DMS 273 treated with DMSO at 0.1 percent for 48 hours (cell line): ENCODE data around the gene NCR3LG1.

Experiments
- DNase-seq: peaks from one replicate; lab custom pipeline; 2025; lab: John Stamatoyannopoulos, UW

Gene NCR3LG1

DNA sequence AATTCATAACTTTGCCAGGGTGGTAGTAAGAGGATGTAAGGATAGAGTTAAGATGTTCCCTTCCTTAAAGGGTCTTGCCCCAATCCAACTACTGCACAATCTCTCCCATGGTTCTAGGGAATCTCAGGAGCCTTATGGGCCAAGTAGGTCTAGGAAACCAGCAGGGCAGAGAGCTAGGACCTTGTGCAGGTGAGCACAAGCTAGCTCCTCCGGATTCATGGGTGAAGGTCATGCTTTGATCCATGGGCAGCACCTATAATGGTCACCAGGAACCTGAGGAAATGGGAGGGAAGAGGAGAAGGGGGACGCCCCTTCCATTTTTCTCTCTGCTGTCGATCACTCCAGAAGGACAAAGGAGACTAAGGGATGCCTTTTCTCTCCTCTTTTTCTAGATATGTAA, 20.0 kb downstream of the NCR3LG1 start:
- no peak for DNase-seq

DNA sequence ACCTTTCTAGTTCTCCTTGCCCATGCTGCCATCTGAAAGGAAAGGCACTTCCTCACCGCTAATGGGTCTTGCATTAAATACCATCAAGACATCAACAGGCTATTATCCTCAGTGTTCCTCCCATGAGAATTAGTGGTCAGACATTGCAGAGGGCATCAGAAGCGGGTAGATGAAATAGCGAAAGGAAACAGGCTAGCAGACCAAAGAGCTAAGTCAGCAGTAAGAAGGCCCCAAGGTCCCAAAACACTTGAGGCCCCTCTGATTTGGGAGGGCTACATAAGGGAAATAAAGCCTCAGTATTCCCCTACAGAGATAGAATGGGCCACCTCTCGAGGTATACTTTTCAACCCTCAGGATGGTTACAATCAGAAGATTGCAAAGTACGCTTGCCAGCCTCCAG, 23.9 kb downstream of the NCR3LG1 start:
- no peak for DNase-seq

DNA sequence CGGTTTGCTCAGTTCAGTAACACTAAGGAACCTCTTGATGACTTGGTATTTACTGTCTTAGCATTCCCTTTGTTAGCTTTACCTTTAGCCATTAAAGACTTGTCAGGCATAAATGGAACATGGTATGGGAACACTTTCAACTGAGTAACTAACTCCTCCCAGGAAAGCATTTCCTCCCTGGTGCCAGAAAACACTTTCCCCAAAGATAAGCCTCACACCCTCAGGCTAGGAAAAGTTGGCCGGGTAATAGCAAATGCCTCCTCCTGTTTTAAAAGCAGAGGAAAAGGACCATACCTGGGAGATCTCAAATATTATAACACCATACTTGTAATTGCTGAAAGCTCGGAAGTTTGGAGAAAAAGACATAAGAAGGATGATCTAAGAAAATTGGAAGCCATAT, 24.9 kb downstream of the NCR3LG1 start:
- no peak for DNase-seq

DNA sequence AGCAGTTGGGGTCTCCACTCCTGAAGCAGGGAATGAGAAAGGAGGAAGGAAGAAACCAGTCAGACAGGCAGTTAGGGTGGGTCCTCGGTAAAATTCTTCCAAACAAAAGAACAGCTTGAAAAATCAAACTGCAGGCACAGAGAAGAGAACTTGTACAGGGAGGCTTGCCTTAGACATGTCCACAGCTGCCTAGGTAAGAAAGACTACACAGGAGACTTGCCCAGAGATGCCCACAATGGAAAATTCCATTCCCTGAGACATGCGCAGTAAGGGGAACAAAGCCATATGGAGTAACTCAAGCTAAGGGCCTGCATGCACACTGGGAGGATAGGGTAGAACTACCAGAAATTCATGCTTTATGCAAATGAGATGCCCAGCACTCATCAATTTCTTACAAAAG, 27.1 kb downstream of the NCR3LG1 start:
- no peak for DNase-seq

DNA sequence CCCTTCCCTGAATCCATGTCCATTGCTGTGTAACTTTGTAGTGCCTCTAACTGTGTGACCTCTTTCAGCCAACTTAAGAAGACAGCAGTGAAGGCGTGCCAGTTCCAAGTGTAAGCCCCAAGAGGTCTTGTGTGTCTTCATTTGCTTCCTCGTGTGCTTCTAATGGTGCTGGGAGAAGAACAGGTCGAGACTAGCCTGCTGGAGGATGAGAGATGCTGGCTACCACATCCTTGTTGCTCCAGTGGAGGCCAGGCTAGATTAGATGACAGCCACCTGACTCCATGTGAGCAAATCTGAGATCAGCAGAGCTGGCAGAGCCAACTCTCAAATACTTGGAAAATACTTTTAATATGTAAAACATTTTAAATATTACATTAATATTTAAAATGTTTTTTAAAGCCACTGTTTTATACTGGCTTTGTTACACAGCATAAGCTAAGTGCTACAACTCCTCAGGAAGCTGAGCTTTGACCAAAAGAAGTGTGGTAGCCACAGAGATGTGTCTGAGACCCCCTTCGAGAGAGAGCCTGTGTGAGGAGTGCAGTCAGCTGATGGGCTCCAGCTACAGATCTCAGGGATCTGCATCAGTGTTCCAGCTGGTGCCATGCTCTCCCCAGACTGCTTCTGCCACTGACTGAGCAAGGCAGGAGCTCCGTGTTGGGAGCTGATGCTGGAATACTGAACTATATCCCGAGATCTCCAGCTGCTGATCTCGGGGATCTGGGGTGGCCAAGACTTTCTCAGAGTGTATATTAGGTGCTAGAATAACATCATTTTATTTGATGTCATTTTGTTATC, 28.0 kb downstream of the NCR3LG1 start:
- DNase-seq, result no peak

DNA sequence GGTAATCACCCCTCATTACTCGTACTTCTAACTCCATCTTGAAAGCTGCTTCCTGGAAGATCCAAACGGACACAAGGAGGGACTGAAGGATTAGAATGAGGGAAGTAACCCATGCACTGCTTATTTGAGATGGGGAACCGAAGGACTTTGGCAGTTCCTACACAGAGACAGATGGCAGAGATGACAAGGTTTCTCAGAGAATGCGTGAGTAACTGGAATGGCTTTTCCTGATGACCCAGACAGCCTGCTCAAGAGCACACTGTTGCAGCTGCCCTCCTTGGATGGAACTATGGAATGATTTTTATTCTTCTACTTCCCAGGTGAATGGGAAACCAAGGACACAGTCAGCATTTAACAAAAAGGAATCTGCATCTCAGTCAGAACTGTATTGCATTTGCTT, 29.6 kb downstream of the NCR3LG1 start:
- DNase-seq, result no peak

DNA sequence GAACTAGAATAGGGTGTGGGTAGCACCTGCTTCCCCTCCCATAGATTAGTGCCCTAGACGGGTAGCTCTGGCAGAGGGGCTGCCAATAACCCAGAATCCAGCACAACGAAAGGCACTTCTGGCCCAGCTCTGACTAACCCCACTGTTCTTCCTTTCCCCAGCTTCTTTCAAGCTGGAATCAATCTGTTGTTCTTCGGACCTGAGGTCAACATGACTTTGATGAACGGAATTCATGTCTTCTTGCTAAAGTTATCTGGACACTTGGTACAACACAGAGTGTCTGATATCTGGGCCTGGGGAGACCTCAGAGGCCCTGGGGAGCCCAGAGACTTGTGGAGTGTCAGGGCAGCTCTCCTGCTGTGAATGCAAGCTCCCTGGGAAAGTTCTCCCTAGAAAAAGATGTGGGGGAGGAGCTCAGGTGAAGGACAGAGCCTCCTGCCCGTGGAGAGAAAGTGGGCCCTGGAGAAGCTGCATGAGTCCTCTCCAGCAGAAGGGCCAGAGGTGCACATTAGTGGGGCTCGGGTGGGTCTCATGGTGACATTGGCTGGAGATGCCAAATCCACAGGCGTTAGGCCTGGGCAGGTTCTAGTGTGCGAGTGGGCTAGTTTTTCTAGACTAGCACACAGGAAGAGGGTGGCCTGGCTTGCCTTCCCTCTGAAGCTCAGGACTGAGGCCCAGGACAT, 30.6 kb downstream of the NCR3LG1 start:
- DNase-seq, result no peak

DNA sequence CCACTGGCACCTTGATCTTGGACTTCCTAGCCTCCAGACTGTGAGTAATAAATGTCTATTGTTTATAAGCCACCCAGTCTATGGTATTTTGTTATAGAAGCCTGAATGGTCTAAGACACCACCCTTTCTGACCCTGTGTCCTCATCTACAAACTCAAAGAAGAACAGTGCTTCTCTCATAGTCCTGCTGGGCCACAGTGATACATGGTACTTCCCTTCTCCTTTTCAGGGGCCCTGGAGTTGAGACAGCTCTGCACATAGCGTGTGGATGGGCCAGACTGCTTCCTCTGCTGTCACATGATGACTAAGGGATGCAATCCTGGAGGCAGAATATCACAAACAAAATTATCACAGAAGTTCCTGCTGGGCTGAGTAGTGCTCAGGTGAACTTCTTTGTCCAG, 31.9 kb downstream of the NCR3LG1 start:
- DNase-seq, result no peak

DNA sequence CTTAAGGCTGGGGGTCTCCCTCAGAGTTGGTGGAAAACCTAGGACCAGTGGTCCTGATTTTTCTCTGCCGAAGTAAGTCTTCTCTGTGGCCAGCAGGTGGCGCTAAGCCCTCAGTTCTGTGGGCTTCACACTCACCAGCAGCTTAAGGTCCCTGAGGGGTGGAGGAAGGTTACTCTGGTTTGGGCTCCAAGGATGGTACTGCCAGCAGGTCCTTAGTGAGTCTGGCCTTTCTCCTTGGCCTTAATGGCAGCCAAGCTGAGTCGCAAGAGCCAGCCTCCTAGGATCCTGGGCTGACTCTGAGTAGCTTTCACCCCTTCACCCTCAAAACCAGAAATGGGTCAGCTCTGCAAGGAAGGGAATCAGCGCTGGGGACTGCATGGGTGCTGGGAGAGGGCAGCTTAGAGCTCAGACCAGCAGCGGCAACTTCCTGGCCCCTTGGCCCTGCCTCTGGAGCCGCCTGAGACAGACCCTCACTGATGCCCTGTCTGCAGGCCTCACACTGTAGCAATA, 32.5 kb downstream of the NCR3LG1 start:
- DNase-seq, result peak; percentile 38

DNA sequence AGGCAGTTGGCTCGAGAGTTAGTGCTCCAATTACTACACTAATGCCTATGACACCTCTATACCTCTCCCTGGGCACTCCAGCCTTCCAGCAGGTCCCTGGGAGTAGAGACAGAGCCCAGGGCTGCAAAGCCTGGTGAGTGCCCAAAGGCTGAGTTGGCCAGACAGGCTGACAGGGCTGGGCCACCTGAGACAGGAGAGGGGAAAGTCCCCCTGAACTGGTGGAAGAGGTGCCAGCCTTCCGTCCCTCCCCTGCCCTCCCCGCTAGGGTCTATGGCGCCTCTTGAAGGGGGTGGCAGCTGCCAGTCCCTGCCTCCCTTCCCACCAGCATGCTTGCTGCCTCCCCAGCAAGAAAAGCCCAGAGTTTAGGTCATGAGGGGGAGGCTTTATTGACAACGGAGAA, 33.9 kb downstream of the NCR3LG1 start:
- no peak for DNase-seq

DNA sequence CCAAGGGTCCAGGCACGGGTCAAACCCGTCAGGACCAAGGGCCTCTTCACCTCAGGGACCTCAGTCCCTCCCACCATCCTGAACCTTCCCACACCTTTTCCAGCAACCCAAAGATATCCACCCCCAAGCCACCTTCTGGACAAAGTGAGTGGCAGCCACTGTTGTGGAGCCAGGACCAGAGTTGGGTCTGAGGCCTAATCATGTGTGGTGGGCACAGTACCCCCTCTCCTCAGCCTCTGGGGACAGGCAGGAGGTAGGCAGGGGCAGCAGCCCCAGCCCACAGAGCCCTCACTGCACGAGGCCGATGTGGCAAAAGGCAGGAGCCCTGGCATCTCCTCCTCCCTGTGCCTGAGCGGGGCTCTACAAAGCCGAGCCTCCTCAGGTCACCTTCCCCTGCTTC, 34.3 kb downstream of the NCR3LG1 start:
- no peak for DNase-seq

DNA sequence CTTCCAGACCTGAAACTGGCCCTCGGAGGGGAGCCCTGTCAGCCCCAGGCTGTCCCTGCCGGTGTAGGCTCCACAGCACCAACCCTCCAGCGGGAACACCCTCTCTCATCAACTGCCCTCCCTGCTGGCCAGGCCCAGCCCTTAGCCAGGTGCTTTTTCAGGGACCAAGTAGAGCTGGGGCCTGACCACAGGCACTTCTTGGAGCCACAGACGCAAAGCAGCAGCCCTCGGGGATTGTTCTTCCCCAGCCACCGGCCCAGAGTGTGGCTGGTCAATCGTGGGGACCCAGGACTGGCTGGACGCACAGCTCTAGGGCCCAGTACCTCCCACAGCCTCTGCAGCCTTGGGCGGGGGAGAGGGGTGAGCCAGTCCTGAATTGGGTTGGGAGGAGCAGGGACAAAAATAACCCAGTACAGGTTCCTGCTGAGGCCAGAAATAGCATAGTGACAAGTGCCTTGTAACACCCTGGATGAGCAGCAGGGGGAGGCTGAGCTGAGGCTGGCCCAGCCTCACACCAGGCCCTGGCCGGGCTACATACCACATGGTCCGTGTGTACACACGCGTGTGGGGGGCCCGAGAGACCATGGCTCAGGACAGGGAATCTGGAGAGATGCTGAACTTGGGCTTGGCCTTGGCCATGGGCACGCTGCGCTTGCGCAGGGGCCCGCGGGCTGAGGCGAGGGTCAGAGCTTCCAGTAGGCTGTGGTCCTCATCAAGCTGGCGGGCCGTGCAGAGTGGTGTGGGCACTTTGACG, 34.9 kb downstream of the NCR3LG1 start:
- no peak for DNase-seq

DNA sequence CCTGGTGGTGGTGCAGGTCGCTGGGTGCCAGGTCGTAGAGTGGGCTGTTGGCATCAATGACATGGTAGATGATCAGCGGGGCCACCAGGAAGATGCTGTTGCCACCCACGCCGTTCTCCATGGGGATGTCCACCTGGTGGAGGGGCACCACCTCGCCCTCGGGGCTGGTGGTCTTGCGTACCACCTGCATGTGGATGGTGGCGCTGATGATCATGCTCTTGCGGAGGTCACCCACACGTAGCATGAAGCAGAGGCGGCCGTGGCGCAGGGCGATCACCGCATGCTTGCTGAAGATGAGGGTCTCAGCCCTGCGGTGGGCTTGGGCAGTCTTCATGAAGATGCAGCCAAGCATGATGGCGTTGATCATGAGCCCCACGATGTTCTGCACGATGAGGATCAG, 35.7 kb downstream of the NCR3LG1 start:
- DNase-seq, result no peak

DNA sequence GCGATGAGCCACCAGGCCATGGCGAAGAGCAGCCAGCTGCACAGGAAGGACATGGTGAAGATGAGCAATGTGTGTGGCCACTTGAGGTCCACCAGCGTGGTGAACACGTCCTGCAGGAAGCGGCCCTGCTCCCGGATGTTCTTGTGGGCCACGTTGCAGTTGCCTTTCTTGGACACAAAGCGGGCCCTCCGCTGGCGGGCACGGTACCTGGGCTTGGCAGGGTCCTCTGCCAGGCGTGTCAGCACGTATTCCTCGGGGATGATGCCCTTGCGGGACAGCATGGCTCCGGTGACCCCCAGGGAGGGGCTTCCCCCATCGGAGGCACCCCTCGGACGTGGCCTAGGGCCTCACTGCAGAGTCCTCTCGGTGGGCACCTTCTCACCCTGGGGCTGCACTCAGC, 36.2 kb downstream of the NCR3LG1 start:
- no peak for DNase-seq

DNA sequence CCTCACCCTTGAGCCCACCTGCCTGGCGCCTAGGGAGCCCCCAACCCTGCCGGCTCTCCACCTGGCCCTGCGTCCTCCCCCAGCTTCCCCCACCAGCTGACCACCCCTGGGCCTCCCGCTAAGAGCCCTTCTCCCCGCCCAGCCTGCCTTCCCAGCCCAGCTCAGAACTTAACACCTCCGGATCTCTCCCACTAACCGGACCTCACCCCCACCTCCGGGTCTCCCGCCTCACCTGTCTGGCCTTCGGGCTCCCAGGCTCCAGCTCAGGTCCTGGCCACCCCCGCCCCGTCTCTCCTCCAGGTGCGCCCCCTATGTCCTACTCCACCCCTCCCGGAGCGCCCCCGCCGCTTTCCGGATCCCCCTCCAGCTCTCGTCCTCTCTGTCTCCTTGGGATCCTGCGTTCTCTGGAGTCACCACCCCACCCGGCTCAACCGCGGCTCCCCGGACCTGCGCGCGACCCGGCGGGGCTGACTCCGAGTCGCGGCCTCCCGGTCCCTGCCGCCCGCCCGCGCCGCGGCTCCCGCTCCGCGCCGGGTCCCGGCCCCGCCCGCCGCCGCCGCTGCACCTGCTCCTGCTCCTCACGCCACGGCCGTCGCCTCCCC, 37.1 kb downstream of the NCR3LG1 start, which contains the start of gene KCNJ11:
Gene KCNJ11 (minus strand): TSS at position 51 of the 602 bp plus-strand sequence. CDS start 568 bp downstream, outside the sequence.
- no peak for DNase-seq

DNA sequence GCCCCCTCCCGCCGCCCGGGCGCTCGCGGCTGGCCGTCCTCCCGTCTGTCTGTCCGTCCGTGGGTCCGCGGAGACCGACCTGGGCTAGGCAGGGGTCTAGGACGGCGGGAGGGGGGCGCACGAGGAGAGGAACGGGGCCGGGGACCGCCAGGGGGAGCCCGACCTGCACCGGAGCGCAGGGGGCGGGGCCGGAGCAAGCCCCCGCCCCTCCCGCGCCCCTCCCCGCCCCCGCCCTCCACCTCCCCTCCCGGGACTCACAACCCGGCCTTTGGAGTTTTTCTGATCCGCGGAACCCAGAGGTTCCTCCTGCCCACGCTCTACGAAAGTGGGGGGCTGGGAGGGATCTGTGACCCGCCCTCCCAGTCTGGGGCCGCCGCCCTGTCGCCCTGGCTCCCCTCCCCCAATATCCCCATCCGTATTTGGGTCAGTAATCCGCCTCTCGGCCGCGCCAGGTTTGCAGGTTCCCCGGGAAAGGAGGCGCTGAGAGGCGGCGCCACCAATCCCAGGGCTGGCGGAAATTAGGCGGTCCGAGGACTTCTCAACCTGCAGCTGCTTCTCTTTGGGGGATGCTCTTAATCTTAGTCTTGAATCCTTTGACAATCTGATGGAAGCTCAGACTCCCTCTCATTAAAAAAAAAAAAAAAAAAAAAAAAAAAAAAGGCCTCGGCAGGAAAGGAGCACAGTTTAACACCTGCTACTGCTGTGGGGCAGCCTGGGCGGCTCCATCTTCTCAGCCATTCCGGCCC, 37.8 kb downstream of the NCR3LG1 start:
- peak; percentile 14 for DNase-seq

DNA sequence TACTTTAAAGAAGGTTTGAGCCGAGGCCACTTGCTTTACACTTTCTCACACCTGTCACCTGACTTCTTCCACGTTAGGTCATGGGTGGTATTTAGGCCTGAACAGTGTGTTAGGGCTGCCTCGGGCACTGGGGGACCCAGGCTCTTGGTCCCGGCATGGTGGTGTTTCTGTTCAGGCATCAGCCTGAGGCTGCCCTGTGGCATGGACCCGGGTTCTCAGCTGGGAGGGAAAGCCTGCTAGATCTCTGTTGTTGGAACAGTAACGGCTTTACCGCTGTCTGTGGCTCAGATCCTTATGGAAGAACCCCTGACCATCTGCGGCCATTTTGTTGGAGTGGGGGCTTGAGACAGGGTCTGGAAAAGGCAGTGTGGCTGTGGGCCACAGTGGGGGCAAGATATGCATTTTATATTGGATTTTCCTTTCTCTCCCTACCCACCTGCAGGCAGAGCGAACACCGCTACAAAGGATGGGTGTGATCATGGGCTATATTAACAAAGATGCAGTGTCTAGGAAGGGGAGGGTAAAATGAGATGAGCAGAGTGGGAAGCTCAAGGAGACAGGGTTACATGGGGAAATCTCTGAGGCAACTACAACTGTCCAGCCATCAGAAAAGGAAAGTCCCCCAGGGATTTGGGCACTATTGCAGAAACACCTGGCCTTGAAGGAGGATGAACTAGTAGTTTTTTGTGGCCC, 38.5 kb downstream of the NCR3LG1 start:
- DNase-seq, result no peak

DNA sequence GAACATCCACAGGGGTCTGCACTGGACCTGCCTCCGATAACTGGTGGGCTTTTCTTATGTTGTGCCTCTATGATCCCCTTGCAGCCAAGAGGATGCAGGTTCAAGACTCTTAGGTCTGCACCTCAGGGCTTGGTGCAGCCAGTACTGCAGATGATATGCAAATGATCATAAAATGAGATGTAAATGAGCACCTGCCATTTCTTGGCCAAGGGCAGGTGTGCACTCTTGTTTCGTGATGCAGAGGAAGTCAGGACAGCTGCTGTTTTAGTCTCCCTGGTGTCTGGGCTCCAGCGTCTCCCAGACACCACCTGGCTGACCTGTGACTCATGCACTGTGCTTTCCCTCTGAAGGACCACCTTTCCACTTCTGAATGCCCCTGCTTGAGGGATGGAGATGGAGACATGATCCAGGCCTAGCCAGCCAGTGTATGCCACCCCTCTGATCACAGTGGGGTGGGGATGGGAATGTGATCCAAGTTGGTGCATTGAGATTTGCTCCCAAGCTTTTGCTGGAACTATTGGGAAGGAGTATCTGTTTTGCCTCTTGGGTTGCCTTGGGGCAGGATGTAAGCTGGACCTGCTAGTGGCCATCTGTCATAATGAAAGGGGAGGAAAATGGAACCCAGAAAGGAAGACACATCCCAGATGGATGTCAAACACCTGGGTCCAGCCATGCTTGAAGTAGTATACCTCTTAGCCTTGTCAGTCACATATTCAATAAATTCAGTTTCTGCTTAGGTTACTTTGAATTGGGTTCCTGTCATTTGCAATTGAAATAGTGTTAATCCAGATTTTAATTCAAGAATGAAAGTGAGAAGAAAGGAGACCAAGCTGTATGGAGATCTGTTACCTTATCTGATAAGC, 40.1 kb downstream of the NCR3LG1 start:
- DNase-seq, result no peak

DNA sequence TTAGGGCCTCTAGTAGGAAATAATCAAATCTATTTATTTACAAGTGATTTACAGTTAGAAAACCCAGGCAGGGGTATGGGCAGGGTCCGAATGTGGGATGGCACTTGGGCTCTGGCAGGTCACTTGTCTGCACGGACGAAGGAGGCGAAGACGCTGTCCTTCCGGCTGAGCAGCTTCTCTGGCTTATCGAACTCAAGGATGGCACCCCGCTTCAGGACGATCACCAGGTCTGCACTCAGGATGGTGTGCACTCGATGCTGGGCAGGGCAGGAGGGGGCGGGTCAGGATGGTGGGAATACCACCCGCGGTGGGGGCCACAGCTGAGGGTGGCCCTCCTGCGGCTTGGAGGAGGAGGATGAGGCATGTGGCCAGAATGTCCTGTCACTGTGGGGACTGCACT, 41.3 kb downstream of the NCR3LG1 start:
- DNase-seq, result no peak

DNA sequence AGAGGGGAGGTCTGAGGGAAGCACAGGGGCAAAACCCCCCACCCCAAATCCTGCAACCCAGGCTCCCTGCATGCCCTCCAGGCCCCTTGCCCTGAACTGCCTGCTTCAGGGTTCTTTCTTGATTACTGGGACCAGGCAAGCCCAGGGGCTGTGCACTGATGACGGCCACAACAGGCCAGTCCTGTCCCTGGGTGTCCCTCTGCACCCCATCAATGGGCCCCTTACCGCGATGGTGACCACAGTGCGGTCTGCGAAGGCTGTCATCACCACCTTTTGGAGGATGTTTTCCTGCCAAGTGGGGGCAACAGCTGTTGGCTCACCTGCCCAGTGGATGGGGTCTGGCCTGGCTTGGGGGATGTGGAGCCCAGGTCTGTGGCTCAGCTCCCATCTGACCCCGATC, 41.9 kb downstream of the NCR3LG1 start:
- DNase-seq, result no peak
